Astrocyte of the spinal cord (primary cell): ENCODE results near the gene ONECUT3.

Experiments used
- DNase-seq: peaks from one replicate; pipeline ENCODE4 v3.0.0; 2011; ENCODE audit warnings: low read depth, low spot score
- H3K4me3 ChIP-seq: 2 replicates; pipeline ENCODE4 v1.5.1; 2011; ENCODE audit warnings: low read depth, mild to moderate bottlenecking, low read length, moderate library complexity
- CTCF ChIP-seq: IDR thresholded peaks from 2 replicates; pipeline ENCODE4 v1.5.1; 2012; ENCODE audit warnings: low read depth, mild to moderate bottlenecking, low read length, inconsistent platforms
- in situ Hi-C: cut with HindIII; loops from 2 replicates; pipeline ENCODE4 v1.10.0; 2017; ENCODE audit warnings: low sequenced_read_pairs

ONECUT3 gene

GRCh38 chr19:1717200-1717969 lies 35.9 kb upstream of the ONECUT3 start:
- no peak for TF ChIP-seq CTCF
- no peak for DNase-seq
- in situ Hi-C loops, result no loop called here
- H3K4me3 ChIP-seq, result no peak overlapping the region

GRCh38 chr19:1717970-1718264 lies 35.4 kb upstream of the ONECUT3 start:
- no peak for DNase-seq
- in situ Hi-C loops, result no loop called here
- no peak for TF ChIP-seq CTCF
- no peak overlapping the region for H3K4me3 ChIP-seq

- in situ Hi-C loops, result no loop called here
- no peak overlapping the region for H3K4me3 ChIP-seq
- no peak for TF ChIP-seq CTCF
- DNase-seq, result no peak
These were observed 34.6 kb upstream of the ONECUT3 start for GRCh38 chr19:1718420-1719291.

- DNase-seq, result no peak
- in situ Hi-C loops, result no loop called here
- H3K4me3 ChIP-seq, result no peak overlapping the region
- no peak for TF ChIP-seq CTCF
These were observed 33.8 kb upstream of the ONECUT3 start for GRCh38 chr19:1719519-1719918.

- TF ChIP-seq CTCF, result no peak
- in situ Hi-C loops, result no loop called here
- H3K4me3 ChIP-seq, result no peak overlapping the region
- DNase-seq, result no peak
These were observed 33.1 kb upstream of the ONECUT3 start for GRCh38 chr19:1720237-1720636.

GRCh38 chr19:1725100-1726064 lies 27.9 kb upstream of the ONECUT3 start:
- H3K4me3 ChIP-seq, result peak overlapping the region; percentile 50
- peak; percentile 35 for DNase-seq
- no peak for TF ChIP-seq CTCF
- in situ Hi-C loops, result no loop called here
